H9 (cell line): ENCODE measurements around the gene ZNF57. TPM values are rescaled to one million over a fixed set of nuclear protein-coding genes. Genes with fewer than 3 reads are reported as not detected.

ENCODE experiments used
- DNase-seq: peaks from one replicate; pipeline ENCODE4 v3.0.0-alpha.2; 2017
- H2AFZ ChIP-seq: one replicate; pipeline ENCODE4 v1.6.1; 2013; ENCODE audit warnings: mild to moderate bottlenecking, low read length, control low read depth, moderate library complexity
- H2AK5ac ChIP-seq: 2 replicates; pipeline ENCODE4 v1.6.1; 2013; ENCODE audit warnings: low read length, control low read depth, mixed read lengths; ENCODE audit not compliant: insufficient read length
- H2BK120ac ChIP-seq: one replicate; pipeline ENCODE4 v1.6.1; 2013; ENCODE audit warnings: low read depth, mild to moderate bottlenecking, low read length, control low read depth, inconsistent platforms; ENCODE audit not compliant: poor library complexity, severe bottlenecking
- H2BK12ac ChIP-seq: 2 replicates; pipeline ENCODE4 v1.6.1; 2013; ENCODE audit warnings: low read length, control low read depth, mixed read lengths, low read depth; ENCODE audit not compliant: insufficient read length
- H2BK15ac ChIP-seq: 2 replicates; pipeline ENCODE4 v1.6.1; 2013; ENCODE audit warnings: low read depth, low read length, control low read depth
- H2BK20ac ChIP-seq: one replicate; pipeline ENCODE4 v1.6.1; 2013; ENCODE audit warnings: low read depth, mild to moderate bottlenecking, low read length, control low read depth, inconsistent platforms; ENCODE audit not compliant: poor library complexity, severe bottlenecking
- H2BK5ac ChIP-seq: 2 replicates; pipeline ENCODE4 v1.6.1; 2013; ENCODE audit warnings: low read length, control low read depth, mixed read lengths; ENCODE audit not compliant: insufficient read length
- H3K14ac ChIP-seq: 2 replicates; pipeline ENCODE4 v1.6.1; 2013; ENCODE audit warnings: low read length, control low read depth; ENCODE audit not compliant: insufficient read depth
- H3K18ac ChIP-seq: 2 replicates; pipeline ENCODE4 v1.6.1; 2013; ENCODE audit warnings: low read depth, mild to moderate bottlenecking, mixed read lengths, low read length, control low read depth; ENCODE audit not compliant: insufficient read length
- H3K23ac ChIP-seq: 2 replicates; pipeline ENCODE4 v1.6.1; 2013; ENCODE audit warnings: low read length, control low read depth, mixed read lengths, low read depth; ENCODE audit not compliant: insufficient read length
- H3K23me2 ChIP-seq: 2 replicates; pipeline ENCODE4 v1.6.1; 2013; ENCODE audit warnings: low read depth, mild to moderate bottlenecking, mixed read lengths, low read length, control low read depth; ENCODE audit not compliant: insufficient read length, poor library complexity, severe bottlenecking
- H3K27ac ChIP-seq: 2 replicates; pipeline ENCODE4 v1.5.1; 2013; ENCODE audit warnings: low read length, control low read depth, mixed read lengths, low read depth; ENCODE audit not compliant: insufficient read length
- H3K27me3 ChIP-seq: 2 replicates; pipeline ENCODE4 v1.6.1; 2013; ENCODE audit warnings: low read length, control low read depth, inconsistent platforms; ENCODE audit not compliant: insufficient read depth
- H3K4ac ChIP-seq: 2 replicates; pipeline ENCODE4 v1.6.1; 2013; ENCODE audit warnings: low read depth, mild to moderate bottlenecking, control low read depth, inconsistent platforms, low read length, moderate library complexity
- H3K4me1 ChIP-seq: 2 replicates; pipeline ENCODE4 v1.6.1; 2013; ENCODE audit warnings: low read length, control low read depth, inconsistent platforms; ENCODE audit not compliant: insufficient read depth
- H3K4me2 ChIP-seq: 2 replicates; pipeline ENCODE4 v1.6.1; 2013; ENCODE audit warnings: low read length, control low read depth, mixed read lengths; ENCODE audit not compliant: insufficient read length, insufficient read depth
- H3K56ac ChIP-seq: 2 replicates; pipeline ENCODE4 v1.6.1; 2013; ENCODE audit warnings: low read depth, mild to moderate bottlenecking, mixed read lengths, low read length, control low read depth; ENCODE audit not compliant: insufficient read length
- H3K79me1 ChIP-seq: 2 replicates; pipeline ENCODE4 v1.6.1; 2013; ENCODE audit warnings: low read depth, mild to moderate bottlenecking, moderate library complexity, low read length, control low read depth, inconsistent platforms; ENCODE audit not compliant: insufficient read depth, poor library complexity, severe bottlenecking
- H3K79me2 ChIP-seq: 2 replicates; pipeline ENCODE4 v1.6.1; 2013; ENCODE audit warnings: low read length, control low read depth, inconsistent platforms; ENCODE audit not compliant: insufficient read depth
- H3K9ac ChIP-seq: 2 replicates; pipeline ENCODE4 v1.6.1; 2013; ENCODE audit warnings: low read length, control low read depth, mixed read lengths; ENCODE audit not compliant: insufficient read length; ENCODE audit errors: extremely low read depth
- H3K9me3 ChIP-seq: one replicate; pipeline ENCODE4 v1.6.1; 2013; ENCODE audit warnings: low read depth, low read length, inconsistent platforms; ENCODE audit not compliant: control insufficient read depth
- H3T11ph ChIP-seq: one replicate; pipeline ENCODE4 v1.6.1; 2013; ENCODE audit warnings: mild to moderate bottlenecking, low read length, control low read depth, inconsistent platforms
- H4K20me1 ChIP-seq: one replicate; pipeline ENCODE4 v1.6.1; 2013; ENCODE audit not compliant: control insufficient read depth, insufficient read length, insufficient read depth
- H4K5ac ChIP-seq: 2 replicates; pipeline ENCODE4 v1.6.1; 2013; ENCODE audit warnings: low read depth, mild to moderate bottlenecking, mixed read lengths, low read length, control low read depth; ENCODE audit not compliant: insufficient read length
- H4K8ac ChIP-seq: replicated peaks from 2 replicates; pipeline ENCODE4 v1.6.1; 2013; ENCODE audit warnings: low read length, control low read depth, mixed read lengths, low read depth; ENCODE audit not compliant: insufficient read length
- H4K91ac ChIP-seq: 2 replicates; pipeline ENCODE4 v1.6.1; 2013; ENCODE audit warnings: low read depth, mild to moderate bottlenecking, moderate library complexity, mixed read lengths, low read length, control low read depth; ENCODE audit not compliant: insufficient read length
- H3K27ac Mint-ChIP-seq, 3 experiments: 2 replicates in 2 of 3; 3 replicates in 1 of 3; pipeline ENCODE4 v1.8.0; 2020 to 2021; ENCODE audit warnings: mixed read lengths in 3 of 3, mild to moderate bottlenecking in 1 of 3, moderate library complexity in 1 of 3
- H3K27me3 Mint-ChIP-seq: 2 replicates; pipeline ENCODE4 v1.8.0; 2021; ENCODE audit warnings: low read depth, mild to moderate bottlenecking, moderate library complexity, mixed read lengths
- H3K36me3 Mint-ChIP-seq, 3 experiments: 2 replicates in 2 of 3; 3 replicates in 1 of 3; pipeline ENCODE4 v1.8.0; 2020 to 2021; ENCODE audit warnings: low read depth in 3 of 3, mixed read lengths in 3 of 3; ENCODE audit not compliant: insufficient read depth in 1 of 3
- H3K4me1 Mint-ChIP-seq, 2 experiments: 2 replicates each; pipeline ENCODE4 v1.8.0; 2020; ENCODE audit warnings: mixed read lengths in 2 of 2
- H3K4me3 Mint-ChIP-seq, 2 experiments: 2 replicates in 1 of 2; 3 replicates in 1 of 2; pipeline ENCODE4 v1.8.0; 2020 to 2021; ENCODE audit warnings: mild to moderate bottlenecking in 2 of 2, mixed read lengths in 2 of 2, moderate library complexity in 1 of 2
- H3K9me3 Mint-ChIP-seq, 2 experiments: 2 replicates in 1 of 2; 3 replicates in 1 of 2; pipeline ENCODE4 v1.8.0; 2020; ENCODE audit warnings: mild to moderate bottlenecking in 2 of 2, mixed read lengths in 2 of 2, moderate library complexity in 1 of 2
- CTCF ChIP-seq: fragments of 200-600 bp; sonication (generic); conservative IDR thresholded peaks from 3 replicates; pipeline ENCODE4 v1.8.0; 2021; ENCODE audit warnings: antibody characterized with exemption, mild to moderate bottlenecking
- WGBS: extraction: QIAGEN DNeasy Blood & Tissue Kit; methylation state at CpG from one replicate; pipeline ENCODE4 v1.1.7; 2013; ENCODE audit warnings: missing lambda C conversion rate, low lambda C conversion rate, mixed read lengths; ENCODE audit not compliant: insufficient read length; ENCODE audit errors: extremely low coverage; 5-methylcytosine and 5-hydroxymethylcytosine counted together
- total RNA-seq: library from RNA; stranded (reverse); gene quantifications from 2 replicates; pipeline ENCODE4 v1.2.1, GENCODE V29; 2021

Gene ZNF57
- total RNA-seq, 1 experiment from 2014 or later: 7.8 TPM

DNA sequence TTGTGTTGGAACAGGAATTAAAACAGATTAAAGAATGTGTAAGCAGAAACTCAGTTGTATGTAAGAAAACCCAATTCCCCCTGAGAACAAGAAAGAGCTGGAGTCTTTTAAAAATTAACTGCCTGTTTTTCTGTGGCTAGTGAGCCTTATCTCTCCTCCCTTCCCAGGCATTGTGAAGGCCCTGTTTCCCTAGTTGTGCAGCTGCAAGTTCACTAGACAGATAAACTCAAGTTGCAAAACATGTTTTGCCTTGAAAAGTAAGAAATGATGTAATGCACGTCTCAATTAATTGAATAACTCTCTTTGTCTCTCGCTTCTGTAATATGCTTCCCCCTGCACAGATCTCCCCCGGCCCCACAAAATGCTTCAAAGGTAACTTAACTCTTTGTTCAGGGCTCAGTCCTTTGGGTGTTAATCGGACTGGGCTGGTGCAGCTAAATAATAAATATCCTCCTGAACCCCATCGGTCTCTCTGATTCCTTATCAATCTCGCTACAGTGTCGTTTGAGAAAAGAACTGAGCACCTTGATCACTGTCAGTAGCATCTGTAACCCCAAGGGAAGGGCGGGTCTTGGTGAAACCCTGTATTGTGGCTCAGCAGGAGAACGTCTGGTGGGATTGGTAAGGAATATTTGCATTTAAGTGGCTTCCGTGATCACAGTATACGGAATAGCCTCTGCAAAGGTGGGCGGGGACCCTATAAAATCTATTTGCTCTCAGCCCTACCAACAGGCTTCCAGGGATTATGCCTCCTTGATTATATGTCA, 35.2 kb upstream of the ZNF57 start:
- Histone ChIP-seq H3K18ac (no peak overlapping the region), H2BK5ac (no peak overlapping the region), H4K5ac (no peak overlapping the region), H4K20me1 (no peaks in the 10 kb centered on the region), H3K9ac (no peak overlapping the region), H3K4me1 (no peaks in the 10 kb centered on the region), H3K56ac (no peak overlapping the region), H2BK15ac (no peak overlapping the region), H2AFZ (no peak overlapping the region), H3K79me1 (no peaks in the 10 kb centered on the region), H3K14ac (no peak overlapping the region), H2BK12ac (no peak overlapping the region), H3K23ac (no peak overlapping the region), H4K91ac (no peak overlapping the region), H3K9me3 (peaks cover 5% of the 10 kb centered on the region), H3K23me2 (no peaks in the 10 kb centered on the region), H3K27ac (no peak overlapping the region), H3T11ph (no peak overlapping the region), H2BK20ac (no peak overlapping the region), H3K4ac (no peak overlapping the region), H3K79me2 (no peaks in the 10 kb centered on the region), H4K8ac (no peak overlapping the region), H3K4me2 (no peak overlapping the region), H2AK5ac (no peak overlapping the region), H2BK120ac (no peak overlapping the region), H3K27me3 (no peaks in the 10 kb centered on the region)
- TF ChIP-seq CTCF: no peak
- Mint-ChIP-seq H3K9me3 (peaks cover 74 to 83% of the 10 kb centered on the region in 2 experiments), H3K4me1 (no peaks in the 10 kb centered on the region), H3K27ac (no peak overlapping the region), H3K27me3 (peaks cover 21% of the 10 kb centered on the region), H3K36me3 (peaks cover 13 to 15% (median 15%) of the 10 kb centered on the region in 3 experiments), H3K4me3 (no peak overlapping the region)
- no CpG with 5 or more reads among the region's 12 CpGs for WGBS
- no peak for DNase-seq
